Right forelimb (tissue), 1 donor: ENCODE data around the gene KRT86.
"Not testable (repeated sequence)": the region's sequence is repeated elsewhere in the genome, so short reads cannot be mapped to it uniquely, and the experiment has no call there.

ENCODE experiments used
- DNase-seq: peaks from one replicate; pipeline ENCODE4 v3.0.0-alpha.2; 2018

Gene KRT86

DNA sequence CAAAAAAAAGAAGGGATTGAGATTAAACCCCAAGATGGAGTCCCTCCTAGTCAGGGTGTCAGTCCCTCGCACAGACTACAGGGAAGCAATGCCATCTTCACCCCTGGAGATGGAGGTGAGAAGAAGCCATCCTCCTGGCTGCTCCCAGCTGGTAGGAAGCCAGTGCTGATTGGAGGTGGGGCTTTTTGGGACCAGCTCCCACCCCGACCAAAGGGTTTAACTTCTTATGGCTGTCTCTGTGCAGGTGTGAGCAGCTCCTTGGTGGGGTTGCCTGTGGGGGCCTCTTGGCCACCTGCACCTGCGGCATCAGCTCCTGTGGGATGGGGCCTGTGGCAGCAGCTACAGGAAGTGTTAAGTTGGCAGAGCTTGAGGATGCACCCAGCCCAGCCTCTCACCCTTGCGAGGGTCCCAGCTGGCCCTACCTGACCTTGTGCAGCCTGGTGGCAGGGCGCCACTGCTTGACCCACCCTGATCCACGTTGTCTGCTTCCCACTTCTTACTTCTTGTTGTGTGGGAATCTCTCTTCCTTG, 3.8 kb upstream of the KRT86 start:
- DNase-seq, result peak; percentile 34

DNA sequence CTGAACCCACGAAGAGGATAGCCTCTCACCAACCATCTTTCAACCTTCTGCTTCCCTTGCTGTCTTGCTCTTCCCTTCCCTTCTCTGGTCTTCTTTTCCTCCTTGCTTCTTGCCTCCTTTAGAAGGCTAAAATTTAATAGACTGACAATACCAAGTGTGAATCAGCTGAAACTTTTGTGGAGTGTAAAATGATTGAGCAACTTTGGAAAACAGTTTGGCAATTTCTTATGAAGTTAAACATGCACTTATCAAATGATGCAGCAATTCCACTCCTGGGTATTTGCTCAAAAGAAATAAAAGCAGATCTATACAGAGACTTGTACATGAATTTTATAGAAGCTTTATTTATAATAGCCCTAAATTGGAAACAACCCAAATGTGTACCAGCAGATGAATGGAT, 3.3 kb upstream of the KRT86 start:
- no peak for DNase-seq

DNA sequence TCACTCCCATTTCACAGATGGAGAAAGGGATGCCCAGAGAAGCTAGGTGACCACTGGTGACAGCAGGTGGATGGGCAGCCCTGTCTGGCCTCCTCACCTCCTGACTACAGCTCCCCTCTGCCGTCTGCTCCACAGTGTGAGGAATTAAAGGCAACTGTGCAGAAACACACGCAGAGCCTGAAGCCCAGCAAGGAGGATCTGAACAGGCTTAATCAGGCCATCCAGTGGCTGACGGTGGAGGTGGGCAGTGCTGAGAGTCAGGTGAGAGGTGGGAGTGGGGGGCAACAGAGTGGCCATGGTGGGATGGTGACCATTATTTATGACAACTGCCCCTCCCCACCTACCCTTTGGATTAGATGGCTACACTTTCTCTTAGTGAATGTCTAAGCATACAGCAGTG, 1.2 kb downstream of the KRT86 start:
- DNase-seq, result no peak

DNA sequence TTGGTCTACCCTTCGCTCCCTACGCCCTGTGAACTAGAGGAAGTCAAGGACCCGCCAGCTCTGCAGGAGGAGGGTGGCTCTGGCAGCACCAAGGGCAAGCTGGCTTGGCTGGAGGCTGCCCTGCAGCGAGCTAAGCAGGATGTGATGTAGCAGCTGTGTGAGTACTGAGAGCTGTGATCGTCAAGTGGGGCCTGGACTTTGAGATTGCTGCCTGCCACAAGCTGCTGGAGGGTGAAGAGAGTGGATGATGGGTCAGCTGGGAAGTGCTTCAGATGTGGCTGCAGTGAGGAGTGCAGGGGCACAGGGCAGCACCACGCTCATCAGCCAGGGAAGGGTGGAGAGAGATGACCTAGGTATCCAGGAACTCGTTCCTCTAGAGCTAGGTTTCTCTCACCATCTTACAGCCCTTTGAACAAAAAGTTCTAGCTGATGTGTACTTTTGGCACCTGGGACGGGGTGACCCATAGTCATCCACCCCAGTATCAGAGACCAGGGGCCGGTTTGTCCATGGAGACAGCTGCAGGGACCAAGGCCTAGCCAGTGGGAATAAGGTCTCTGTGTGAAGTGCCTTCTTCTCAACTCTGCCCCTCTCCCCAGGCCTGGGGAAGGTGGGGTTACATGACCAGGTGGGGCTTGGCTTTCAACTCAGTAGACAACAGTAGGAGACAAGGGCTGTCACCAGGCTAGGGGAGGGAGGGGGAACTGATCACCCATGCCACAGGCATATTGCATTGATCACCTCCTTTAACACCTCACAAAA, 3.2 kb downstream of the KRT86 start:
- DNase-seq, result no peak

DNA sequence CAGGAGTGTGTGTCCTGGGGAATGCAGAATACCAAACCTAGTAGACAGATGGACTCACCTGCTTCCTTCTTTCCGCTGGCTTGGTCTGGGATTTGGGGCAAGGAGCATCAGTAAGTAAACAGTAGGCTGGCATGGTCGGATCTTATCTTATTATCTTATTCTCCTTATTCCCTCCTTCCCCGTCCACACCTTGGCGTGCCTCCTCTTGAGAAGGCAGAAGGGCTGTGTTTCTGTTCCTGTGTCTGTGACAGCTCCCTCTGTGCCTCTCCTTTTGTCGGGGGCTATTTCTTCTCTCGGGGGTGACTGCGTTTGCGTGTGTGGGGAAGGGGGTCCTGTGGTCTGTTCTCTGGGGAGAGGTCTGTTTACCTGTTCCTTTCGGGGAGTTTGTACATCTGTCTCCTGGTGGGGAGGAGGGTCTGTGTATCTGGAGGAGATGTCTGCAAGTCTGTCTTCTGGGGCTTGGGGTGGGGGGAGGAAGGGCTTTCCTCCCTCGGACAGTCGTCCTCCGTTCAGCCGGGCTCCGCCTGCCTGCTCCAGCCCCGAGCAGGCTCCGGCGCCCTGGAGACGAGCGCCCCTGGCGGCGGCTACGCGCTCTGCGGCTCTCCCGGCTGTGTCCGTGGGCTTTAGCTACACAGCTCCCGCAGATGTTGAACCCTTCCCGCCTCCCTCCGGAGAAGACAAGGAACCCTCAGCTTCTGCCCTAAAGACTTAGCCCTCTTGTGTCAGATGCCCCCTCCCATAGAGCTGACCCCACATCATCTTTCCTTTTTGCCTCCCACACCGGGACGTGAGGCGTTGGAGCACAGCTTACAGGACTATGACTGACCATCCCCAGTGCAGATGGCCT, 4.4 kb downstream of the KRT86 start:
- peak; percentile 83 for DNase-seq

DNA sequence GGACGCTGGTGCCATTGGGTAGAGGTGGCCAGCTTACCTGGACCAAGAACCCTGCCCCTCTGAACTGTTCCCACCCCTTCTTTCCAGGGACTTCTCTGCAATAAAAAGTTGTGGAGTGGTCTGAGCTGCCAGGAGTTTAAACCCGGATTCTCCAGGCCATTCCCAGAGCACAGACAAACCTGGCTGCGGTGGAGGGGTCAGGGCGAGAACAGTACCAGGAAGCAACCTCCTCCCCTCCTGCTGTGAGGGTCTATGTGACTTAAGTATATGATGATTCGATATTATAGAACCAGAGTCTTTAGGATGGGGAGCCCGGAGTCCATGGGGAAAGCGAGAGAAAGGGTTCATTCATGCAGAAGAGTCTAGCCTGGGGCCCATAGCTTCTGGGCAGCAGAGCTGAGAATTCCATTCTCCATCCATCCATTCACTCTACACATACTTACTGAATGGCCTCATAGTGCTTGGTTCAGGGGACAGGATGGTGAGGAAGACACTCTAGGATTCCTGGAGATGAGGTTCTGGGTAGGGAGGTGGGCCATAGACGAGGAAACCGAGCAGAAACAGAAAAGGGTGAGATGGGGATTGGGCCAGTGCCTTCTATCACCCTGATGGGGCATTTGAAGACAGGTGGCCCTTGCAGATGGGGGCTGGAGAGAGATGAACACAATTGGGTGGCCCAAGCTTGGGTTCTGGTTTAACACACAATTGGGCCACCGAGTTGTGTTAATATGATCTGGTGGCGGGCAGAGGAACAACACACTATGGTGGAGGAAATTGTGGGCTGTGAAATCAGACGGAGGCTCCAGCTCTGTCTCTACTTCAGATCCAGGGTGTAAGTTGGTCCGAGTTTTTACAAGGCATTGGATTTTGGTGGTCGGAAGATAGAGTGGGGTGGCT, 5.2 kb downstream of the KRT86 start:
- no peak for DNase-seq

DNA sequence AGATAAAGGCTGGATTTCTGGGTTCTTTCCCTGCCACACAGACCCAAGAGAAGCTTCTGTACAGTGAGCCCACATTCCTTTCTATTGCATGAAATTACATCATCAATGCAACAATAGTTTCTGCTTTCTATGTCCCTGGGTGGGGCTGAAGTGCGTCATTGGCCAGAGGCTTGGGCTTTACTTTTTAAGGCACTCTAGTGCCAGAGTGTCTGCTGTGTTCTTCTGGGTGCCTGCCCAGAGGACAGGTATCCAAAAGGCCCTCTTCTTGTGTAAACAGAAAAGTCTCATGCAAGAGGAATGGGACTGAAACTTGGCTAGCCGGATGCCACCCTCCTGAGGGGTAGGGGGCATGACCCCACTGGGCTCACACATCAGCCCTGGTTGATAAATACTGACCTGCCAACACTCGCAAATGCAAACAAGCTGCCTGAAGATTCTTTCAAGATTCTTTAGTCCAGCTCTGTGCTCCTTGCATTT, 5.9 kb downstream of the KRT86 start:
- no peak for DNase-seq

DNA sequence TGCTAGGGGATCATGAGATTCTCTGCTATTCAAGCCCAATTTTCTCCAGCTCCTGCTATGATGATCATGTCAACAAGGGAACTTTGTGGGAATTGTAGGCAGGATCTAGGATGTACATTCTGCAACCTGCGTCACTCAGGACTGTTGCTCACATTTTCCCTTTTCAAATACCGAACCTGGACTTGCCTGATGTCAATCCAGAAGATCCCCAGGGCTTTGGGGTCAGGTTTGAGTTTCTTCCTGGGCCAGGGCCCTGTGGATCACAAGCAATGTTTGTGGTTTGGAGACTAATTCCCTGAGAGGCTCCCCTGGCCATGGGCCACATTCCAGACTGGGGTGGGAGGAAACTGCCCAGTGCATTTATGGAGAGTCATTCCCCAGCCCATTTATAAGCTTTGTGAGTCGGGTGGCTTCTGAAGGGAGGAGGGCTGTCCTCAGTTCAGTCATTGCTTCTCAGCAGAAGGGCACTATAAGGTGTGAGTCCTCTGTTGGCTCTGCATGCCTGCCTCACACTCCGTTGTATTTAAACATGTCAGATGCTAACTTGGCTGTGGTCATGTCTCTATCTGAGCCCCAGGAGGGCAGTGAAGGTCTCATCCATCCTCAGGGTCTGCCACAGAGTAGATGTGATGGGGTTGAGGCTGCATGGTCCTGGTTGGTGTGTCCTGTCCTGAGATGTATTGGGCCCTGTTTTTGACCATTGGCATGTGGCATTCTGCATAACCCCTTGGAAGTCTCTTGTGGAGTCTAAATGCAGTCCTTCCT, 6.5 kb downstream of the KRT86 start:
- no peak for DNase-seq

DNA sequence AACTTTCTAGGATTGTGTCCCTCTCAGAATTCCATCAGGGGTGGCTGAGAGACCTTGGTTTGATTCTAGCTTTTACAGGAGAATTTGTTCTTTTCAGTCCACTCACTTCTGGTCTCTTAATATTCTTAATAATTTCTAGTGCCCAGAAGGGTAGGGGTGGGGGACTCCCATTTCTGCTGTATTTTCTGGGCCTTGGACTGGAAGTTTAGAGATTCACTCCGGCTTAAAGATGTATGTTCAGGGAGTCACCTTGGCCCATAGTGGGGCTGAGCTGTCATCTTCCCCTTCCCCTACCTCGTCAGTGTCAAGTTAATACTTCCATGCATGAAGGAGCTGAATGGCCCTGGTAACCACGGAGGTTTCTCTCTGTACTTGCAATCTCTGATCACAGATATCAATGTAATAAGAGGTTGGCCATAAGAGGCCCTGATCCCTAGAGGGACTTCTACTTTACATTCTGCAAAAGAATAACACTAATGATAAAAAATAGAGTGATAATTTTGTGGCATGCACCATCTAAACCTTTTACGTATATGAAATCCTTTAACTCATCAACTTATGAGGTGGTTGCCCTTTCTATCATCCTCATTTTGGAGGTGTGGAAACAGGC, 10.2 kb downstream of the KRT86 start:
- no peak for DNase-seq

DNA sequence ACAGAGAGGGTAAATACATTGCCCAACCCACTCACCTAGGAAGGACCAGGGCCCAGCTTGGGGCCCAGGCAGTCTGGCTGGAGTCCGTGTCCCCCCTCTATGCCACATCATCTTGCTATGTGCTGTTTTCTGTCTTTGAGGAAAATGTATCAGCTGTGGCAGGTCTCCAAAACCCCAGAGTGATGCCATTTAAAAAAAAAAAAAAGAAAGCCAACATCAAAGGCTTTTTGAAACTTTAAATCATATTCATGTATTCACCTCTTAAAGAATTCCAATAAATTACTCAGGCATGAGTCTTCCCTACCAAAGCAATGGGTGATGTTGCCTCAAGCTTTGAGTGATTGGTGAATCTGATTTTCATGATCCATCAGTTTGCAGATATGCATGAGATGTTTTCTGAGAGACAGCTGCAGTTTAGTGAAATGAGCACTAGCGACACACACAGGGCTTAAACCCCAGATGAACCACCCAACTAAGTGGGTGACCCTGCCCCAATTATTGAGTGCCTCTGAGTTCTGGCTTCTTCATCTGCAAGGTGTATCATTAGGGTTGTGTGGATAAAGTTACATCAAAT, 10.8 kb downstream of the KRT86 start:
- no peak for DNase-seq

DNA sequence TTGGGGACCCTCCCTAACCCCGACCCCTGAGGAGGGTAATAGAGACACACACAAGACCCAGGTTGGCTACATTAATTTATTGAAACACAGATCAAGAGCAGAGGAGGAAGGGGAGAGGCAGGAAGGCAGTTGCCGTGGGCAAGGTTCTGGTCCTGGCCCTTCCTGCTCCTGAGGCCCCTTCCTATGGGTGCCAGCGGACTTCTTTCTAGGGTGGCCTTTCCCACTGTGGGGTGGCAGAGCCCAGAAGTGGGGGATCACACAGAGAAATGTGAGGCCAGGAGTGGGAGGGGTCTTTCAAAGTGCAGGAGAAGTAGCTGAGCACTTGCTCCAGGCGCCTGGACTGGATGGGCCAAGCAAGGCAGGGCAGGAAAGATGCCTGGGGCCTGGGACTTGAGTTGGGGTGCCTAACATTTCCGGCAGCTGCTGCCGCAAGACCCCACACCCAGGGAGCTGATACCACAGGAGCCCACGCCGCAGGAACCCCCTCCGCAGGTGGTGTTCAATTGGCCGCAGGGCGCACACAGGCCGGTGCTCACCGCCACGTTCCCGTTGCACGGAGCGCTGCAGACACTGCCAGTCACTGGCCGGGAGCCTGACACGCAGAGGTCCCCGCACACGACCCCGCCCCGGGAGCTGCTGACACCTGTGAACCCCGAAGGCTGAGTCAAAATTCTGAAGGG, 11.5 kb downstream of the KRT86 start:
- no peak for DNase-seq

DNA sequence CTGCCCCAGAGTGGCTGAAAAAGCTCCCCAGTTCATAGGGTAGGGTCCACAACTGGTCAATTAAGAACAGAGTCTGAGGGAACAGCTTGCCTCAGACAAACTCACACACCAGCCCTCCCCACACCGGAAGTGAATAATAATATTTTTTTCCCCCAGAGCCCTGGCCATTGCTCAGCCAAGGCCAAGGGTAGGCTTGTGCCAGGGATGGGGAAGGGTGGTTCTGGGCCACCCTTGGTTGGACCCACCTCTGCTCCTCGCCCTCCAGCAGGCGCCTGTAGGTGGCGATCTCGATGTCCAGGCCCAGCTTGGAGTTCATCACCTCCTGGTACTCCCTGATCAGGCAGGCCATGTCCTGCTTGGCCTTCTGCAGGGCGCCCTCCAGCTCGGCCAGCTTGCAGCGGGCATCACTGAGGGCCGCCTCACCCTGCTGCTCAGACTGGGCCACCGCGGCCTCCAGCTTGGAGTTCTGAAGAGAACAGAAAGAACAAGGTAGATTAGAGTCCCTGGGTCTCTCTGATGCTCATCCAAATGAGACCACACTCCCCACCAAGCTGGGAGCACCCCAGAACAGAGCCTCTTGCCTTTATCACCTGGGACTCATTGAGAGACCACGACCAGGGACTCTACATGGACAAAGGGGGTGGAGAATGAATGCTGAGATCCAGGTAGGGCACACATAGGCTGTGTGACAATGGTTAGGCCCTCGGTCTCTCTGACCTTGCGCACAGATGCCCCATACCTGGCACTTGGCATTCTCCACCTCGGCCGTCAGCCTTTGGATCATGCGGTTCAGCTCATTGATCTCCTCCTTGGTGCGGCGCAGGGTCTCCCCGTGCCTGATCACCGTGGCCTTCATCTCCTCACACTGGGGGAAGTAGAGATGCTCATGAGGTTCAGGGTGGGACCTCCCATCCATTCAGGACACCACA, 12.7 kb downstream of the KRT86 start:
- DNase-seq, result not testable (repeated sequence)

DNA sequence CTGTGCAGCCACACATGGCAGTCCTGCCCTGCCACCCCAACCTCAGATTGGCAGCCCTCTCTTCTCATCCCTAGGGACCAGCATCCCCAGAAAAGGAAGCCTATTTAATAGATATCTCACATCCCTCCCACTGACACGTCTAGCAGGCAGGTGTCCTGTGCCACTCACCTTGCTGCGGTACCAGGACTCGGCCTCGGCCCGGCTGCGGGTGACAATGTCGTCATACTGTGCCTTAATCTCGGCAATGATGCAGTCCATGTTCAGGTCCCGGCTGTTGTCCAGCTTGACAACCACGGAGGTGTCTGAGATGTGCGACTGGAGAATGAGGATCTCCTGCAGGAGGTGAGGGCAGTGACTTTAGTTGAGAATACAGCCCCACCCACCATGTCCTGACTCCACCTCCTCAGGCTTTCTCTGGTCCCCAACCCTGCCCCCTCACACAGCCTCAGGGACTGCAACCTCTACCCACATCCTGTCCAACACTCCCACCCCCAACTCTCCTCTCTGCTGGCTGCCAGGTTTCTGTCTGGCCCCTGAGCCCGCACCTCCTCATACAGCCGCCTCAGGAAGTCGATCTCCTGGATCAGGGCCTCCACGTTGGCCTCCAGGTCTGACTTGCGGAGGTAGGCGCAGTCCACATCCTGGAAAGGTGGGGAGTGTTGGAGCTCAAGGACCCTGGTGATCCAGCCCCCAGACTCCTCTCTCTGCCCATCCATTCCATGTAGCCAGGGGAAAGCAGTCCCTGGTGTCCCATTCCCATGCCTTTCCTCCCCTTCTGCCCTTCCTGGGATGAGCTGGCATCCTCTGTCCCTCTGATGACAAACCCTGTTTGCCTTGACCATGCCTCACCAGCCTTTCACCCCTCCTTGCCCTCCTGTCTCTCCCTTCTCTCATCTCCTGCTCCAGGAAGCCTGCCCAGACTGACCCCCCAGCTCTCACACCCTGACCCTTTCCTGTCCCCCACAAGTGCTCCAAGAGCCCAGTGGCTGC, 13.7 kb downstream of the KRT86 start:
- DNase-seq, result not testable (repeated sequence)

DNA sequence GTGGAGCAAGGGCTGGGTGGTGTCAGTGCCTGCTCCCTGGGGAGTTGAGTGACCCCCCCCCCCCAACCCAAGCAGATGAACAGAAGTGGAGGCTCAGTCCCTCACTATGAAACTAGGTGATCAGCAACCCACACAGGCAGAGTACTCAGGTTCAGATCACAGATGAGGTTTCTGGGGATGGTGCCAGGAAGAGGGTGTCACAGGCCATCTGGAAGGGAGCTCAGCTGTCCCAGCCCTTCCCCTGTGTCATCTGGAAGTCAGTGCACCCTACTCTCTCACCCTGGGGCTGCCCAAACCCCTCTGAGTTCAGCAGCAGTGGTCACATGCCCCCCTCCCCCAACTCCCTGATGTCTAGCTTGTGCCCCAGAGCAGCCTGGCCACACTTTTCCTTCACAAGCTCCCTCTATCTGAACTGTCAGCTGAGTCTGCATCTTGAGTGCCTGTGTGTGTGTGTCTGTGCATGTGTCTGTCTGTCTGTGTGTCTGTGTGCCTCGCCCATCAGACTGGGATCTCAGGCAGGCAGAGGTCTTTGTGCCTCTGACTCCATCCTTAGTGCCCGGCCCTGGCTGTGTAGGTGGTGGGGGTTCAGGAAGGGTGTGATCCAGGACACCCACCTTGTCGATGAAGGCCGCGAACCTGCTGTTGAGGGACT, 16.2 kb downstream of the KRT86 start:
- not testable (repeated sequence) for DNase-seq

DNA sequence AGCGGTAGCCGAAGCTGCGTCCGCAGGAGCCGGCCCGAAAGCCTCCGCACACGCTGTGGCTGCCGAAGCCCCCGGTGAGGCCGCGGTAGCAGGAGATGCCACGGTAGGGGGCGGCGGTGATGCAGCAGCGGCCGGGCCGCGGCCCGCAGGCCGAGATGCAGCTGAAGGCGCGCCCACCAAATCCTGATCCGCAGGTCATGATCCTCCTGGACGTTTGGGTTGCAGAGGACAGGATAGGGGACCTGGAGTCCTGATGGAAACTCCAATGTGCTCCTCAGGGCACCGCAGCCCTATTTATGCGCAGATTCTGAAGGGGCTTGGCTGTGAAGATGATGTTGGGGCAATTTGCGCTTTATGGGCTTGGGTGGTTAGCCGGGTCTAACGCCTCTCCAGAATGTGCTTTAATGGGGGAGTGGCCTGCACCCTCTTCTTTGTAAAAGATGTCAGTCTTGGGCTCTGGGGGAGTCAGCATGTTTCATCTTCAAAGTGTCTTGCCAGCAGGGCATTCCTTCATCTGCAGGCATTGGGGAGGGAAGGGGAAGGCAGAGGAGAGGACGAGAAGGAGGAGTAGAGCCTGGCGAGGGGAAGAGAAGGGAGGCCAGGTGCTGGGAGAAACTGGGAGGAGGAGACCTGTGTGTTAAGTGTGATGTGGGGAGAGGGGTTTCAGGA, 17.0 kb downstream of the KRT86 start, which contains the start of gene KRT81:
KRT81 (minus strand) TSS at position 268 of the 669 bp plus-strand sequence; CDS start at position 199, 69 bp downstream.
- no peak for DNase-seq

DNA sequence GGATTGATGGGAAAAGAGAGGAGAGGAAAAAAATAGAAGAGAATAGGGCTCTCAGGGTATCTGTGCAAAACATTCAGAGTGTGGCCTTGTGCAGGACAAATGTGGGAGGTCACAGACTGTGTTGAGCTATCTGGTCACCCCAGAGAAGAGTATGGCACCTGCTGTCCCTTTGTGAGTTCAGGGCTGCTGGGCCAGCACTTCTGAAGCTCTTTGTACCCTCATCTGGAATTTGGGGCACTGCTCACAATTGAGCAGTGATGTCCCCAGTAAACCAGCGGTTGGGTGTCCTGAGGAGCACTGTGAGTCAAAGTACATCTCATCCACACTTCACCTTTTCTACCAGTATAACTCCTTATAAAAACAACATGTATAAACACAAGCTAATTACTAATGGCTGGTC, 19.5 kb downstream of the KRT86 start:
- DNase-seq, result no peak

DNA sequence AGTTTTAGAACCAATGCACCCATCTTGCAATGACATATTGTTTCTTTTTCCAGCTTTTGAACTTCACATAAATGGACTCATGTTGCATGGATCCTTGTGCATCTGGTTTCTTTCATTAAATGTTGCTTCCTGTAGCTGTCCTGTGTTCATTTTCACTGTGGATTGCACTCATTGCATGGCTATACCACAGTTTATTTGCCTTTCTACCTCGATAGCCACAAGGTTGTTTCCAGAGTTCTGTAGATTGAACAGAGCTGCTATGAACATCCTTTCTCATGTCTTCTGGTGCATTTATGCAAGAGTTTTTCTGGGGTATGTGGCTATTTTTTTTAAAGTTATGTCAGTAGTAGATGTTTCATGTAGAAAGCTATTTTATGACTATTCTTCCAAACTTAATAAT, 20.4 kb downstream of the KRT86 start:
- no peak for DNase-seq
